HG03045 (cell line): Measurements from ENCODE around the gene PARVA.
"Not testable (repeated sequence)": the region's sequence is repeated elsewhere in the genome, so short reads cannot be mapped to it uniquely, and the experiment has no call there.

Source experiments
- ATAC-seq: cut with Tn5 transposase; IDR thresholded peaks from one replicate; pipeline ENCODE4 v1.9.1; 2021; ENCODE audit warnings: mild to moderate bottlenecking, moderate library complexity; ENCODE audit not compliant: unreplicated experiment

The PARVA gene

GRCh38 chr11:12377106-12377823 lies at the start of gene PARVA:
Gene PARVA, plus strand, starts transcription at chr11:12377571. Its CDS starts 77 bp downstream, at chr11:12377648.
- ATAC-seq, result no peak

- no peak for ATAC-seq
These were observed 48.2 kb upstream of the PARVA start for GRCh38 chr11:12329169-12329568.

- no peak for ATAC-seq
These were observed 47.6 kb upstream of the PARVA start for GRCh38 chr11:12329797-12330196.

- no peak for ATAC-seq
These were observed 46.7 kb upstream of the PARVA start for GRCh38 chr11:12330485-12331231.

- no peak for ATAC-seq
These were observed 46.0 kb upstream of the PARVA start for GRCh38 chr11:12331239-12331874.

- no peak for ATAC-seq
These were observed 33.8 kb upstream of the PARVA start for GRCh38 chr11:12343526-12343925.

GRCh38 chr11:12353534-12353933 lies 23.8 kb upstream of the PARVA start:
- no peak for ATAC-seq

- ATAC-seq, result no peak
These were observed 22.4 kb upstream of the PARVA start for GRCh38 chr11:12354750-12355545.

GRCh38 chr11:12356944-12357655 lies 20.3 kb upstream of the PARVA start:
- no peak for ATAC-seq

GRCh38 chr11:12357697-12358096 lies 19.7 kb upstream of the PARVA start:
- ATAC-seq, result not testable (repeated sequence)

GRCh38 chr11:12358302-12359188 lies 18.8 kb upstream of the PARVA start:
- ATAC-seq, result no peak

- ATAC-seq, result no peak
These were observed 17.6 kb upstream of the PARVA start for GRCh38 chr11:12359761-12360160.

GRCh38 chr11:12361682-12362081 lies 15.7 kb upstream of the PARVA start:
- no peak for ATAC-seq

GRCh38 chr11:12362857-12363256 lies 14.5 kb upstream of the PARVA start:
- ATAC-seq, result no peak

- ATAC-seq, result no peak
These were observed 14.0 kb upstream of the PARVA start for GRCh38 chr11:12363373-12363772.

- not testable (repeated sequence) for ATAC-seq
These were observed 11.3 kb upstream of the PARVA start for GRCh38 chr11:12365965-12366575.

GRCh38 chr11:12367057-12367456 lies 10.3 kb upstream of the PARVA start:
- not testable (repeated sequence) for ATAC-seq

- ATAC-seq, result no peak
These were observed 5.3 kb upstream of the PARVA start for GRCh38 chr11:12372111-12372510.

GRCh38 chr11:12375720-12376119 lies 1.7 kb upstream of the PARVA start:
- no peak for ATAC-seq
